GM12873 (cell line): ENCODE measurements around the gene FGF22.

Experiments used
- CTCF ChIP-seq: IDR thresholded peaks from 2 replicates; pipeline ENCODE4 v1.5.1; 2012; ENCODE audit warnings: low read depth, mild to moderate bottlenecking, moderate library complexity, low read length, control low read depth; ENCODE audit not compliant: insufficient read depth; ENCODE audit errors: missing control alignments

The FGF22 gene

GRCh38 chr19:677601-678436 lies 38.1 kb downstream of the FGF22 start:
- TF ChIP-seq CTCF = no peak

- no peak for TF ChIP-seq CTCF
Measured at GRCh38 chr19:678791-679388, 39.2 kb downstream of the FGF22 start.

GRCh38 chr19:679418-680286 lies 40.0 kb downstream of the FGF22 start:
- no peak for TF ChIP-seq CTCF

DNA sequence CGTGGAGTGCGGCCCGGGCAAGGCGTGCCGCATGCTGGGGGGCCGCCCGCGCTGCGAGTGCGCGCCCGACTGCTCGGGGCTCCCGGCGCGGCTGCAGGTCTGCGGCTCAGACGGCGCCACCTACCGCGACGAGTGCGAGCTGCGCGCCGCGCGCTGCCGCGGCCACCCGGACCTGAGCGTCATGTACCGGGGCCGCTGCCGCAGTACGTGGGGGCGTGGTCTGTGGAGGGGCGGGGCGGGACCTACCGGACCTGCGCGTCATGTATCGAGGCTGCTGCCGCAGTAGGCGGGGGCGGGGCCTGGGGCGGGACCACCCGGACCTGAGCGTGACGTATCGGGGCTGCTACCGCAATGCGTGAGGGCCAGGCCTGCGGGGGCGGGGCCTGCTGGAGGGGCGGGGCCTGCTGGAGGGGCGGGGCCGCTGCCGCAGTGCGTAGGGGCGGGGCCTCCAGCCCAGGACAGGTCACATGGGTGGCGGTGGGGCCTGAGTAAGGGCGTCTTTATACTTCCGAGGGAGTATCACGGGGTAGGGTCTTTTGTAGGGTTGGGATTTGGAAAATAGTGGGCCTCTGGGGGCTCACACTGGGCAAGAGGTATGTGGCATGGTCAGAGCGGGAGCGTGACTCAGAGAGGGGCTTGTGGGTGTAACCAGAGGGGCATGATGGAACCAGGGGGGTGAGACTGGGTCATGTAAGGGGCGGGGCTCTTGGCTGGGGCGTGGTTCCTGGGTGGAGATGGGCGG lies 40.8 kb downstream of the FGF22 start:
- peak; percentile 48 for TF ChIP-seq CTCF

GRCh38 chr19:681029-682019 lies 41.6 kb downstream of the FGF22 start:
- TF ChIP-seq CTCF = no peak

DNA sequence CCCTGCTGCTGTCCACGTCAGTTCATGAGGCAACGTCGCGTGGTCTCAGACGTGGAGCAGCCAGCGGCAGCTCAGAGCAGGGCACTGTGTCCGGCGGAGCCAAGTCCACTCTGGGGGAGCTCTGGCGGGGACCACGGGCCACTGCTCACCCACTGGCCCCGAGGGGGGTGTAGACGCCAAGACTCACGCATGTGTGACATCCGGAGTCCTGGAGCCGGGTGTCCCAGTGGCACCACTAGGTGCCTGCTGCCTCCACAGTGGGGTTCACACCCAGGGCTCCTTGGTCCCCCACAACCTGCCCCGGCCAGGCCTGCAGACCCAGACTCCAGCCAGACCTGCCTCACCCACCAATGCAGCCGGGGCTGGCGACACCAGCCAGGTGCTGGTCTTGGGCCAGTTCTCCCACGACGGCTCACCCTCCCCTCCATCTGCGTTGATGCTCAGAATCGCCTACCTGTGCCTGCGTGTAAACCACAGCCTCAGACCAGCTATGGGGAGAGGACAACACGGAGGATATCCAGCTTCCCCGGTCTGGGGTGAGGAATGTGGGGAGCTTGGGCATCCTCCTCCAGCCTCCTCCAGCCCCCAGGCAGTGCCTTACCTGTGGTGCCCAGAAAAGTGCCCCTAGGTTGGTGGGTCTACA lies 43.1 kb downstream of the FGF22 start:
- no peak for TF ChIP-seq CTCF
